ENCODE data around the gene NANOS1.

DNA sequence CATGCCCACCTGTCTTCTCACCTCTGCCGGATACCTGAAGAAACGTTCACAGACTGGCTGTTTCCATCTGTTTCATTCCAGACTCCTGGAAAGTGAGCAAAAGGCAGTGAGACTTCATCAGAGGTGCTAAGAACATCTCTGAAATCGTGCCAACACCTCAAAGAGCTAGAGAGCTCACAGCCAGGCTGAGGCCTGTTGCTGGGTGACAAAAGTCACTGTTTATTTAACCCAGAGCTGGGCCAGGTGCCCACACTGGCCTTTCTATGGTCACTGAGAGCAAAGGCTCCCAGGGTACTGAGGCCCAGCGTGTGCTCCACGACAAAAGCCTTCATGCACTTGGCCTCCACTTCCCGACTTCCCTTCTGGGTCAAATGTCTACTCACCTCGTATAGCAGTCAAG lies 3.7 kb upstream of the NANOS1 start:
- TF ChIP-seq EP300 (IDR thresholded peaks at IDR 0.05) (no peak), POLR2AphosphoS5 (IDR thresholded peaks at IDR 0.05) (no peak)

Measured in upper lobe of left lung (tissue), 4 donors.